Large intestine (tissue), 3 donors: Measurements from ENCODE around the gene HDLBP. TPM values are rescaled to one million over a fixed set of nuclear protein-coding genes. Genes with fewer than 3 reads are reported as not detected.

Experiments used
- DNase-seq, 2 donors: peaks; one replicate each; pipeline versions ENCODE4 v3.0.0 to v3.0.0-alpha.2; 2013
- H3K27ac ChIP-seq: one replicate; pipeline ENCODE4 v1.5.1; 2013; ENCODE audit warnings: low read length
- H3K27me3 ChIP-seq: 2 replicates; pipeline ENCODE4 v1.6.1; 2013; ENCODE audit warnings: low read length; ENCODE audit not compliant: control insufficient read depth, insufficient read depth
- H3K36me3 ChIP-seq: 2 replicates; pipeline ENCODE4 v1.6.1; 2013; ENCODE audit warnings: low read length; ENCODE audit not compliant: control insufficient read depth, insufficient read depth
- H3K4me1 ChIP-seq: one replicate; pipeline ENCODE4 v1.6.1; 2013; ENCODE audit warnings: low read length; ENCODE audit not compliant: control insufficient read depth, insufficient read depth
- H3K4me3 ChIP-seq: one replicate; pipeline ENCODE4 v1.5.1; 2013; ENCODE audit warnings: low read length
- H3K9me3 ChIP-seq: one replicate; pipeline ENCODE4 v1.6.1; 2013; ENCODE audit warnings: mild to moderate bottlenecking, low read depth, low read length, moderate library complexity; ENCODE audit not compliant: control insufficient read depth
- WGBS: methylation state at CpG from one replicate; pipeline ENCODE4 v1.1.5; 2013; ENCODE audit warnings: low lambda C conversion rate; ENCODE audit not compliant: insufficient coverage; 5-methylcytosine and 5-hydroxymethylcytosine counted together
- polyA plus RNA-seq: library from polyadenylated mRNA; unstranded; fragments of 120-200 nt; gene quantifications from one replicate; pipeline ENCODE4 v1.2.1, GENCODE V29; 2013

The HDLBP gene
- polyA plus RNA-seq, 1 donor: 390 TPM

GRCh38 chr2:241214766-241215165 is 100.7 kb downstream of the HDLBP start:
- Histone ChIP-seq H3K36me3 (no peaks in the 10 kb centered on the region), H3K9me3 (no peaks in the 10 kb centered on the region), H3K27ac (no peak overlapping the region), H3K27me3 (no peaks in the 10 kb centered on the region), H3K4me3 (no peak overlapping the region), H3K4me1 (peaks cover 12% of the 10 kb centered on the region)
- no peak for DNase-seq
- WGBS: no CpG with 5 or more reads among the region's 12 CpGs

GRCh38 chr2:241214209-241214608 is 101.3 kb downstream of the HDLBP start:
- whole genome bisulfite sequencing: no CpG with 5 or more reads among the region's 10 CpGs
- no peaks in the 10 kb centered on the region for H3K9me3 ChIP-seq
- H3K27me3 ChIP-seq: no peaks in the 10 kb centered on the region
- peaks cover 8% of the 10 kb centered on the region for H3K4me1 ChIP-seq
- H3K27ac ChIP-seq: no peak overlapping the region
- no peak for DNase-seq
- H3K36me3 ChIP-seq: no peaks in the 10 kb centered on the region
- H3K4me3 ChIP-seq: no peak overlapping the region

GRCh38 chr2:241213567-241213966 is 101.9 kb downstream of the HDLBP start:
- H3K4me3 ChIP-seq: no peak overlapping the region
- H3K36me3 ChIP-seq: no peaks in the 10 kb centered on the region
- no peak overlapping the region for H3K27ac ChIP-seq
- no peaks in the 10 kb centered on the region for H3K9me3 ChIP-seq
- H3K4me1 ChIP-seq: peaks cover 2% of the 10 kb centered on the region
- no CpG with 5 or more reads among the region's 7 CpGs for WGBS
- H3K27me3 ChIP-seq: no peaks in the 10 kb centered on the region
- no peak for DNase-seq

GRCh38 chr2:241213041-241213440 is 102.4 kb downstream of the HDLBP start:
- WGBS: no CpG with 5 or more reads among the region's 13 CpGs
- DNase-seq: no peak
- Histone ChIP-seq H3K27ac (no peak overlapping the region), H3K9me3 (no peaks in the 10 kb centered on the region), H3K4me1 (no peaks in the 10 kb centered on the region), H3K36me3 (no peaks in the 10 kb centered on the region), H3K4me3 (no peak overlapping the region), H3K27me3 (no peaks in the 10 kb centered on the region)

- DNase-seq: no peak
- no CpG with 5 or more reads among the region's 2 CpGs for WGBS
- Histone ChIP-seq H3K36me3 (no peaks in the 10 kb centered on the region), H3K4me1 (no peaks in the 10 kb centered on the region), H3K4me3 (no peak overlapping the region), H3K27ac (no peak overlapping the region), H3K27me3 (no peaks in the 10 kb centered on the region), H3K9me3 (no peaks in the 10 kb centered on the region)
Observed at GRCh38 chr2:241211276-241211675, 104.2 kb downstream of the HDLBP start.

GRCh38 chr2:241209271-241209670 is 106.2 kb downstream of the HDLBP start:
- H3K4me3 ChIP-seq: no peak overlapping the region
- no peak for DNase-seq
- H3K4me1 ChIP-seq: no peaks in the 10 kb centered on the region
- no peaks in the 10 kb centered on the region for H3K27me3 ChIP-seq
- no peaks in the 10 kb centered on the region for H3K36me3 ChIP-seq
- H3K27ac ChIP-seq: no peak overlapping the region
- WGBS: no CpG with 5 or more reads among the region's 33 CpGs
- no peaks in the 10 kb centered on the region for H3K9me3 ChIP-seq

- no peaks in the 10 kb centered on the region for H3K36me3 ChIP-seq
- 100% methylated on average over 1 of the region's 6 CpGs for WGBS
- H3K27me3 ChIP-seq: no peaks in the 10 kb centered on the region
- no peak overlapping the region for H3K27ac ChIP-seq
- no peak overlapping the region for H3K4me3 ChIP-seq
- DNase-seq: no peak
- no peaks in the 10 kb centered on the region for H3K4me1 ChIP-seq
- no peaks in the 10 kb centered on the region for H3K9me3 ChIP-seq
Observed at GRCh38 chr2:241208058-241208457, 107.4 kb downstream of the HDLBP start.

GRCh38 chr2:241207641-241208040 is 107.8 kb downstream of the HDLBP start:
- no CpG with 5 or more reads among the region's 6 CpGs for WGBS

GRCh38 chr2:241207151-241207550 is 108.3 kb downstream of the HDLBP start:
- Histone ChIP-seq H3K9me3 (no peaks in the 10 kb centered on the region), H3K36me3 (no peaks in the 10 kb centered on the region), H3K27me3 (no peaks in the 10 kb centered on the region), H3K4me1 (no peaks in the 10 kb centered on the region), H3K4me3 (no peak overlapping the region), H3K27ac (no peak overlapping the region)
- no peak for DNase-seq
- WGBS: no CpG with 5 or more reads among the region's 1 CpG

More at GRCh38 chr2:241207641-241208040, 107.8 kb downstream of the HDLBP start:
- Histone ChIP-seq H3K27ac (no peak overlapping the region), H3K9me3 (no peaks in the 10 kb centered on the region), H3K36me3 (no peaks in the 10 kb centered on the region), H3K27me3 (no peaks in the 10 kb centered on the region), H3K4me3 (no peak overlapping the region), H3K4me1 (no peaks in the 10 kb centered on the region)
- no peak for DNase-seq

GRCh38 chr2:241205086-241205485 is 110.4 kb downstream of the HDLBP start:
- no CpG with 5 or more reads among the region's 3 CpGs for WGBS

GRCh38 chr2:241204490-241204889 is 111.0 kb downstream of the HDLBP start:
- no CpG with 5 or more reads among the region's 4 CpGs for WGBS
- Histone ChIP-seq H3K27me3 (no peaks in the 10 kb centered on the region), H3K36me3 (no peaks in the 10 kb centered on the region), H3K27ac (no peak overlapping the region), H3K9me3 (no peaks in the 10 kb centered on the region), H3K4me1 (no peaks in the 10 kb centered on the region), H3K4me3 (no peak overlapping the region)
- no peak for DNase-seq

More at GRCh38 chr2:241205086-241205485, 110.4 kb downstream of the HDLBP start:
- Histone ChIP-seq H3K9me3 (no peaks in the 10 kb centered on the region), H3K36me3 (no peaks in the 10 kb centered on the region), H3K27me3 (no peaks in the 10 kb centered on the region), H3K27ac (no peak overlapping the region), H3K4me1 (no peaks in the 10 kb centered on the region), H3K4me3 (no peak overlapping the region)
- DNase-seq: no peak
